ENCODE results near the gene DSTN.

The DSTN gene

GRCh38 chr20:17555106-17555505, 14.8 kb upstream of the DSTN start:
- no peak for DNase-seq

GRCh38 chr20:17556837-17557674, 12.8 kb upstream of the DSTN start:
- DNase-seq, result no peak

- DNase-seq, result no peak
Measured at GRCh38 chr20:17557675-17558006, 12.2 kb upstream of the DSTN start.

GRCh38 chr20:17558154-17558940, 11.5 kb upstream of the DSTN start:
- DNase-seq, result peak; percentile 56

- no peak for DNase-seq
Measured at GRCh38 chr20:17558941-17559304, 11.0 kb upstream of the DSTN start.

- DNase-seq, result no peak
Measured at GRCh38 chr20:17559338-17559737, 10.5 kb upstream of the DSTN start.

GRCh38 chr20:17560344-17561074, 9.4 kb upstream of the DSTN start:
- DNase-seq, result no peak

GRCh38 chr20:17562804-17563305, 7.0 kb upstream of the DSTN start:
- DNase-seq, result peak; percentile 71

GRCh38 chr20:17565169-17565845, 4.6 kb upstream of the DSTN start:
- DNase-seq, result no peak

GRCh38 chr20:17566345-17566744, 3.5 kb upstream of the DSTN start:
- DNase-seq, result no peak

- DNase-seq, result no peak
Measured at GRCh38 chr20:17568045-17568788, 1.7 kb upstream of the DSTN start.

GRCh38 chr20:17568972-17569521, 828 bp upstream of the DSTN start:
- DNase-seq, result peak; percentile 46

- peak; percentile 81 for DNase-seq
Measured at GRCh38 chr20:17570347-17571152, 675 bp downstream of the DSTN start.

- DNase-seq, result peak; percentile 81
Measured at GRCh38 chr20:17571153-17571527, 1.3 kb downstream of the DSTN start.

GRCh38 chr20:17572034-17572638, 2.3 kb downstream of the DSTN start:
- DNase-seq, result no peak

GRCh38 chr20:17573463-17573862, 3.6 kb downstream of the DSTN start:
- no peak for DNase-seq

GRCh38 chr20:17576215-17576614, 6.3 kb downstream of the DSTN start:
- DNase-seq, result no peak

- DNase-seq, result no peak
Measured at GRCh38 chr20:17579369-17580039, 9.6 kb downstream of the DSTN start.

- no peak for DNase-seq
Measured at GRCh38 chr20:17580895-17581294, 11.0 kb downstream of the DSTN start.

GRCh38 chr20:17583126-17583525, 13.3 kb downstream of the DSTN start:
- DNase-seq, result no peak
